Measurements from ENCODE around the gene CHST12. TPM values are rescaled to one million over a fixed set of nuclear protein-coding genes. Genes with fewer than 3 reads are reported as not detected.

CHST12 gene
- total RNA-seq, 1 experiment from 2014 or later: 12.9 TPM

DNA sequence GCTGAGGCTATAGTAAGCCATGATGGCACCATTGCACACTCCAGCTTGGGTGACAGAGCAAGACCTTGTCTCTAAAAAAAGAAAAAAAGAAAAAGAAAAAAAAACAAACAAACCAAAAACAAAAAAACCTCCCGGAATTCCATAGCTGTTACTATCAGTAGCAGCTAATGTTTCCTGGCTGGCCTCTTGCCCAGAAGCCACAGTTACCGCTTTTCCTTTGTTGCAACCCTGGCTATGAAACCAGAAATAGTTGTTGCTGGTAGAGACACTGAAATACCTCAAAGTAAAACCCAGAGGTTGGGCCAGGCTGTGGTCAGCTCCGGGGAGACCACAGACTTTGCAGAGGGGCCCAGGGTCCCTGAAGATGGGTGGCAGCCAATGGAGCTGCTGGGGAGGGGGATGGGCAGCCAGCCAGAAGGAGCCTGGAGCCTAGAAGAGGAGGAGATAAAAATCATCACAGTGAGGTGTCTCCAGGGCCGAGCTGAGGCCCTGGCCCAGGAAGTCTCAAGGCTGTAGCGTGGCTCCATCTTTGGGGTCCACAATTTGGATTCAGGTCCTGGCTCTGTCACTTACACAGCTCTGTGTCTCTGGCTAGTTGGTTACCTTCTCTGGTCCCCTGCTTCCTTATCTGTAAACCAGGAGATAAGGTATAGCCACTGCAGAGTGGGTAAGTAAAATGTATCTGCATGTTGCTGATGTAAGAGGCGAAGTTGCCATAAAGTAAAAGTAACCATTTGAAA is 3.4 kb upstream of the CHST12 start:
- Histone ChIP-seq H3K9me2 (replicated peaks; ENCODE audit: low read length) (no peaks in the 10 kb centered on the region), H3K79me2 (ENCODE audit: low read length) (peaks cover 13% of the 10 kb centered on the region), H3K4me1 (ENCODE audit: insufficient read depth, low read length) (peaks cover 22% of the 10 kb centered on the region), H3K27ac (ENCODE audit: low read length) (no peak overlapping the region), H3K9ac (ENCODE audit: low read length) (peak overlapping the region; percentile 2; the same call in 1 of the 2 replicates), H2AFZ (ENCODE audit: low read length) (peak overlapping the region; percentile 67), H3F3A (ENCODE audit: low read length, unreplicated experiment) (no peaks in the 10 kb centered on the region), H3K9me3 (ENCODE audit: low read length) (no peaks in the 10 kb centered on the region), H3K4me3 (ENCODE audit: low read length) (peak overlapping the region; percentile 37; the same call in 1 of the 2 replicates), H4K20me1 (ENCODE audit: low read length) (no peaks in the 10 kb centered on the region), H3K36me3 (ENCODE audit: low read depth, low read length) (no peaks in the 10 kb centered on the region), H3K4me2 (ENCODE audit: low read length) (peak overlapping the region; percentile 71), H3K27me3 (ENCODE audit: low read length) (no peaks in the 10 kb centered on the region)
- ChIA-PET POLR2A (ENCODE audit: unreplicated experiment) (interaction anchor here (0.6 to 1.0 kb wide), 4 partner anchors 13 to 225 kb away, joined by 5 to 8 read pairs (median 6); no protein-coding TSS in a partner anchor), CTCF (interaction anchor here (0.6 kb wide), 2 partner anchors 26 to 35 kb away, joined by 4 to 16 read pairs; no protein-coding TSS in a partner anchor)
- TF ChIP-seq EZH2phosphoT487 (IDR thresholded peaks at IDR 0.05; ENCODE audit: borderline replicate concordance, low read length): no peak
- no peak for TF ChIP-seq CTCF (conservative IDR thresholded peaks at IDR 0.05; ENCODE audit: low read depth, low read length)
- no peak for TF ChIP-seq EZH2 (IDR thresholded peaks at IDR 0.05; ENCODE audit: low read length, unreplicated experiment)
- DNase-seq: peak; percentile 88
- intact Hi-C loops (cut with micrococcal nuclease): no loop called here
- BruUV-seq (replicated peaks): no TSS peak
- ATAC-seq: peak; percentile 39

GRCh38 chr7:2402687-2403013 is 761 bp upstream of the CHST12 start:
- TF ChIP-seq CTCF (conservative IDR thresholded peaks at IDR 0.05; ENCODE audit: low read depth, low read length): no peak
- no peak for TF ChIP-seq EZH2 (IDR thresholded peaks at IDR 0.05; ENCODE audit: low read length, unreplicated experiment)
- TF ChIP-seq EZH2phosphoT487 (IDR thresholded peaks at IDR 0.05; ENCODE audit: borderline replicate concordance, low read length): no peak
- H3K79me2 ChIP-seq (ENCODE audit: low read length): peaks cover 21% of the 10 kb centered on the region
- H3K4me1 ChIP-seq (ENCODE audit: insufficient read depth, low read length): peaks cover 22% of the 10 kb centered on the region
- H3K27me3 ChIP-seq (ENCODE audit: low read length): no peaks in the 10 kb centered on the region
- H3K4me2 ChIP-seq (ENCODE audit: low read length): peak overlapping the region; percentile 100
- peak overlapping the region; percentile 99 for H2AFZ ChIP-seq (ENCODE audit: low read length)
- no peaks in the 10 kb centered on the region for H3K36me3 ChIP-seq (ENCODE audit: low read depth, low read length)
- H3K4me3 ChIP-seq (ENCODE audit: low read length): peak overlapping the region; percentile 99
- POLR2A ChIA-PET (ENCODE audit: unreplicated experiment): interaction anchor here (0.7 to 0.8 kb wide), 2 partner anchors 10 to 49 kb away, joined by 4 to 5 read pairs; no protein-coding TSS in a partner anchor
- ATAC-seq (no peak), DNase-seq (no peak)
- peak overlapping the region; percentile 81 for H3K9ac ChIP-seq (ENCODE audit: low read length)
- no peak overlapping the region for H3K27ac ChIP-seq (ENCODE audit: low read length)
- intact Hi-C loops (cut with micrococcal nuclease): no loop called here
- no peaks in the 10 kb centered on the region for H3F3A ChIP-seq (ENCODE audit: low read length, unreplicated experiment)
- H3K9me3 ChIP-seq (ENCODE audit: low read length): no peaks in the 10 kb centered on the region
- CTCF ChIA-PET: interaction anchor here (0.6 to 1.5 kb wide), 4 partner anchors 18 to 419 kb away, joined by 4 to 5 read pairs (median 5); no protein-coding TSS in a partner anchor
- TSS peak; percentile 98 for BruUV-seq (replicated peaks)
- no peaks in the 10 kb centered on the region for H4K20me1 ChIP-seq (ENCODE audit: low read length)
- H3K9me2 ChIP-seq (replicated peaks; ENCODE audit: low read length): no peaks in the 10 kb centered on the region
